Measurements from ENCODE around the gene CHST1. TPM values are rescaled to one million over a fixed set of nuclear protein-coding genes. Genes with fewer than 3 reads are reported as not detected.

Gene CHST1
- total RNA-seq, 1 donor: 0.09 TPM

DNA sequence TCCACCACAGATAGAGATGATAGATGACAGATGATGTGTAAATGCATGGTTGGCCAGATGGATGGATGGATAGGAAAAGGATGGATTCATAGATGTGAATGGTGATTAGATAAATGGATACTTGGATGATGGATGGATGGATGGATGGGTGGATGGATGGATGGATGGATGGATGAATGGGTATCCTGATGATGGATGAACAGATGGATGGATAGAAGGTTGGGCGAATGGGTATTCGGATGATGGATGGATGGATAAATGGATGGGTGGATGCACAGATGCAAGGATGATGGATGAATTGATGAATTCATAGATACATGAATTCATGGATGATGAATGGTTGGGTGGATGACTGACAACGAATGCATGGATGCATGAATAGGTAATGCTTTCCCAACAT, 56.1 kb downstream of the CHST1 start:
- TF ChIP-seq, protein P1, sequence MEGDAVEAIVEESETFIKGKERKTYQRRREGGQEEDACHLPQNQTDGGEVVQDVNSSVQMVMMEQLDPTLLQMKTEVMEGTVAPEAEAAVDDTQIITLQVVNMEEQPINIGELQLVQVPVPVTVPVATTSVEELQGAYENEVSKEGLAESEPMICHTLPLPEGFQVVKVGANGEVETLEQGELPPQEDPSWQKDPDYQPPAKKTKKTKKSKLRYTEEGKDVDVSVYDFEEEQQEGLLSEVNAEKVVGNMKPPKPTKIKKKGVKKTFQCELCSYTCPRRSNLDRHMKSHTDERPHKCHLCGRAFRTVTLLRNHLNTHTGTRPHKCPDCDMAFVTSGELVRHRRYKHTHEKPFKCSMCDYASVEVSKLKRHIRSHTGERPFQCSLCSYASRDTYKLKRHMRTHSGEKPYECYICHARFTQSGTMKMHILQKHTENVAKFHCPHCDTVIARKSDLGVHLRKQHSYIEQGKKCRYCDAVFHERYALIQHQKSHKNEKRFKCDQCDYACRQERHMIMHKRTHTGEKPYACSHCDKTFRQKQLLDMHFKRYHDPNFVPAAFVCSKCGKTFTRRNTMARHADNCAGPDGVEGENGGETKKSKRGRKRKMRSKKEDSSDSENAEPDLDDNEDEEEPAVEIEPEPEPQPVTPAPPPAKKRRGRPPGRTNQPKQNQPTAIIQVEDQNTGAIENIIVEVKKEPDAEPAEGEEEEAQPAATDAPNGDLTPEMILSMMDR (IDR thresholded peaks at IDR 0.05; ENCODE audit: insufficient read depth, low read length): no peak
- no peak for DNase-seq (ENCODE audit: low read depth)
- H3K4me3 ChIP-seq (ENCODE audit: low read depth, low read length): no peak overlapping the region

DNA sequence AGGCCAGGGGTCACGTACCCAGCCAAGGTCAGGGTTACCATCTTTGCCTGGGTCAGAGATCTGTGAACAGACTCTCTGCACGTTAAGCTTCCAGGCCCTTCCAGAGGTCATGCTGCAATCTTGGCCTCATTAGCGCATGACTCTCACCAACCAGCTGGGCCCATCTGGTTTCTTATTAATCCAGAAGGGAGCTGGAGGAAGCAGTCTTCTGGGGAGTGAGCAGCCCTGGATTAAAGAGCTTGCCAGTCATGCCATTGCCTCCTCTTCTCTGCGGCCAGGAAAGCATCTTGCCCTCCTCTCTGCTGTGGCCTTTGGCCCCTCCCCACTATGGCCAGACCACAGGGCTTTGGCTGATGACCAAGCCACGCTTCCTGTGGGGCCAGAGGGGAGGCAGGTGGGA, 57.4 kb downstream of the CHST1 start:
- TF ChIP-seq, protein P1 (IDR thresholded peaks at IDR 0.05; ENCODE audit: insufficient read depth, low read length): no peak
- no peak overlapping the region for H3K4me3 ChIP-seq (ENCODE audit: low read depth, low read length)
- DNase-seq (ENCODE audit: low read depth): no peak

DNA sequence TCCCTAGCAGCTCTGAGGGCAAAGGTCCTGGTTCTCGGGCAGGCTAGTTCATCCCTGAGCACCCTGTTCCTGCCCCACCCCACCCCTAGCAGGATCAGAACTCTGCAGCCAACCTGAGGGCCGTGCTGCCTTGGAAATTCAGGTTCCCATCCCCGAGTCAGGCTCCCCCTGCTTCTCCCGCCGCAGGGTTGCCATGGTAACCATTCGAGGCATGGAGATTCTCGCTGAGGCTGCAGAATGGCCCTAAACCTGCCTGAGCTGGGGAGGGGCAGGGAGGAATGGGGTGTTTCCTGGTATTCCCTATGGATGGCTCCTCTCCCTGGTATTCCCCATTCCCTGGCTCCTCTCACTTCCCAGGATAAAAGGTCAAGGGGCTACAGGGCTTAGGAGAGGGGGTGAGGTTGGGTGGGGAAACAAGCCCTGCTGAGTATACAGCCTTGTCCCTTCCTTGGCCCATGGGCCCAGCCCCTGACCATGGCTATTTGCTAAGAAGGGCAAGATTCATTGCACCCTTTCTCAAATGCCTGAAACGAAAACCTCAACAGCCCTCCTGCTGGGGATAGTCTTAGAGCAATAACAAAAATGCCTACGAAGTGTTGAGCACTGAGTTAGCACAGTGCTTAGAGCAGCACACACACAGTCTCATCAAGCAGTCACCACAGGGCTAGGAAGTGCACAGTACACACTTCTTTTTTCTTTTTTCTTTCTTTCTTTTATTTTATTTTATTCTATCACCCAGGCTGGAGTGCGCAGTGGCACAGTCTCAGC, 58.7 kb downstream of the CHST1 start:
- no peak overlapping the region for H3K4me3 ChIP-seq (ENCODE audit: low read depth, low read length)
- DNase-seq (ENCODE audit: low read depth): no peak
- TF ChIP-seq, protein P1 (IDR thresholded peaks at IDR 0.05; ENCODE audit: insufficient read depth, low read length): no peak

DNA sequence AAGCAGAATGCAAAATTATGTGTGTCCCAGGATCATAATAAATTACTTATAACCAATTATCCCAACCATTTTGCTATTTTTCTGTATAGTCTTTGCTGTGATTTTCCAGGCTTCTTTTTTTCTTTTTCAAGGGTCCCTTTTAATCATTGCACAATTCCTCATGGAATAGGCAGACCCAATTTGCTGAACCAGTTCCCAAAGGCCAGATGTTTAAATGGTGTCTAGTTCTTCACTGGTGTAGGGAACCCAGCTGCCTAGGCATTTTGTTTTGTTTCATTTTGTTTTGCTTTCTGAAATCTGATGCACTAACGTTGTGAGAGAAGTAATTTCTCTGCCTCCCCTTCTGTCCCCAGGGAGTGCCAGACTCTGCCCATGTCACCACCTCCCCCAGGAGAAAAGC, 60.4 kb downstream of the CHST1 start:
- TF ChIP-seq, protein P1 (IDR thresholded peaks at IDR 0.05; ENCODE audit: insufficient read depth, low read length): no peak
- no peak overlapping the region for H3K4me3 ChIP-seq (ENCODE audit: low read depth, low read length)
- DNase-seq (ENCODE audit: low read depth): no peak

DNA sequence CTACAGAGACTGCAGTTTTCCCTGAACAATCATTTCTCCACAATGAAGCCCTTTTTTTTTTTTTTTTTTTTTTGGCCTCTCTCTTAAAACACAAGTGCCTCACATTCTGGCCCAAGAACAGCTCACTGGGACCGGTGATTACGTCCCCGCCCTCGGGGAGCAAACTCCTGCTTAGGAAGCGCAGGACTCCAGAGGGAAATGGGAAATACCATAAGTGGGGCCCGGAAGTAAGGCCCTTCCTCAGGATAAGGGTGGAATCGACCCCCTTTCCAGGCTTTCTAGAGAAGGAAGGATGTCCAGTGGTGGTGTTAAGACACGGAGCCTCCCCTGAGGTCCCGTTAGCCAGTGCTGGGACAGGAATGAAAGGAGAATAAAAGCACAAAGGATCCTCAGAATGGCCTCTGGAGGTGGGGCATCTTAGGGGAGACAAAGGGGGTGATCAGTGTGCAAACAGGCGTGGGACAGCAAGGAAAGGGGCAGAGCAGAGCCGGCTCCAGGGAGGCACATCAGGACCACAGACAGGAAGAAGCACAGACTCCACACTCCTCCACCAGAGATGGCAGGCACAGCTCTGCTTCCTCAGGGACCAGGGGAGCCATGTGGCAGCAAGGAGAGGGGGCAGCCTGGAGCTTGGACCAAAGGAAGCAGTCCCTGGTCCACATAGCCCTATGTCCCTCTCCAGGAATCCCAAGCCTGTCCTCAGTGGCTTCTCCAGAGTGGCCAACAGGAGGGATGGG, 61.3 kb downstream of the CHST1 start:
- DNase-seq (ENCODE audit: low read depth): no peak
- H3K4me3 ChIP-seq (ENCODE audit: low read depth, low read length): no peak overlapping the region
- TF ChIP-seq, protein P1 (IDR thresholded peaks at IDR 0.05; ENCODE audit: insufficient read depth, low read length): no peak

DNA sequence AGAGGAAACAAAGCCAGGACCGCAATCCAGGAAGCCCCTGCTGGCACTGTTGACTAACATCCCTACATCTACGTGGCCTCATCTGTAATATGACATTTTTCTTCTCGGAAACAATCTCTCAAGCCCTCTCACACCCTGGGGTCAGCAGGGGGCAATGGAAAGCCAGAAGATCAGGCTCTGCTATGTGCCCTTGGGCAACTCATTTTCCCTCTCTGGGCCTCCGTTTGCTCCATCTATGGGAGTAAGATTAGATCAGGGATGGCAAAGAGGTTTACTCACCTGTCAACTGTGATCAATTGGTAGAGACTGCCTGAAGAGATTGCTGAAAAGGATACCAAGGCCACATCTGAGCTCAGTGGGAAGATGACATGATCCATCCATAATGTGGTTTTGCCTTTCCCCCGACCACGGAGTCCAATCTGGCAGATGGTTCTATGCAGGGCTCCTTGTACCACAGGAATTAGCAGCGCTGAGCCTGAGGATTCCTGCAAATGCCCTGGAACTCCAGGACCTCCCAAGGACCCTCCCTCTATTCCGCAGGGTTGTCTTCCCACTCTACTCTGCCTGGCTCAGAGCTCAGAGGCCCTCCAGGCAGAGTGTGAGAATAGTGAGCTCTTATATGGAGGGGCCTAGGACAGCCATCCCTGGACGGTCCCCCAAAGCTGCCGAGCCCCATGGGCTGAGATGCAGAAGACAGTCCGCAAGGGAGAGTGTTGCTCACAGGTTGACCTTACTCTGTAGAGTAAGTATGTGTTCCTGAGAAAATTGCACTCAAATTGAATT, 66.1 kb downstream of the CHST1 start:
- H3K4me3 ChIP-seq (ENCODE audit: low read depth, low read length): no peak overlapping the region
- DNase-seq (ENCODE audit: low read depth): no peak
- TF ChIP-seq, protein P1 (IDR thresholded peaks at IDR 0.05; ENCODE audit: insufficient read depth, low read length): no peak

Small RNA genes lying within 50 kb of the gene (small RNA-seq; reads per million reads assigned to genes)
- gene MIR7154: not detected

Other genes starting within 250 kb of the CHST1 start
- gene SLC35C1, start 139.5 kb upstream of the CHST1 start, total RNA-seq (ENCODE audit: low replicate concordance): 2.7 and 6.2 TPM in 2 replicates
- gene CRY2, start 181.9 kb upstream of the CHST1 start, total RNA-seq (ENCODE audit: low replicate concordance): 12.6 and 19.6 TPM in 2 replicates
- 8.0 and 8.1 TPM in 2 replicates for gene MAPK8IP1, start 220.0 kb upstream of the CHST1 start, total RNA-seq (ENCODE audit: low replicate concordance)
- 1.6 TPM in 1 of 2 replicates, not detected in the other for gene FREY1, start 241.6 kb upstream of the CHST1 start, total RNA-seq (ENCODE audit: low replicate concordance)